ENCODE measurements around the gene ABCB11.

The ABCB11 gene

DNA sequence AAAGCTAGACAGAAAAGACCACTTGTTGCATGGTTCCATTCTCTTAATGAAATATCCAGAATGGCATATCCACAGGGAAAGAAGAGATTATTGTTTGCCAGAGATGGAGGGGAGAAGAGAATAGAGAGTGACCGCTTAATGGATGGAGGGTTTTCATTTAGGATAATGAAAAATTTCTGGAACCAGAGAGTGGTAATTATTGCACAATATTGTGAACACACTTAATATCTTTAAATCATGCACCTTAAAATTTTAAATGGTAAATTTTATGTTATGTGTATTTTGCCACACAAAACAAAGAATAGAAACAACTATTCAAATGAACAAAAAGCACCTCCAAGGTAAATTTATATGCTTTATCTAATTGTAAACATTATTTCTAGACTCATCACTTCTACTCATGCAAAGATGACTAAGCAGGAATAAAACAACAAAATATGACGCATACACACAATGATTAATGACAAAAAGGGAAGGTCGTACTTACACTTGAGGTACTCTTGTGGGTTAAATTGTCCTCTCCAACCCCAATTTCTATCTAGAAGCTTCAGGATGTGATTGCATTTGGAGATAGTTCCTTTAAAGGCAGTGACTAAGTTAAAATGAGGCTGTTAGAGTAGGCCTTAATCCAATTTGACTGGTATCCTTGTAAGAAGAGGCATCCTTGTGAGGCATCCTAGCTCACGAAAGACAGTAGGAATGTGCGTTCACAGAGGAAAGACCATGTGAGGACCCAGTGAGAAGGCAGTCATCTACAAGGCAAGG lies 19.5 kb upstream of the ABCB11 start:
- DNase-seq (ENCODE audit: extremely low read depth, low read depth): no peak
- no peak overlapping the region for H3K4me3 ChIP-seq (replicated peaks; ENCODE audit: low read depth, low read length)
- TF ChIP-seq, protein P1, sequence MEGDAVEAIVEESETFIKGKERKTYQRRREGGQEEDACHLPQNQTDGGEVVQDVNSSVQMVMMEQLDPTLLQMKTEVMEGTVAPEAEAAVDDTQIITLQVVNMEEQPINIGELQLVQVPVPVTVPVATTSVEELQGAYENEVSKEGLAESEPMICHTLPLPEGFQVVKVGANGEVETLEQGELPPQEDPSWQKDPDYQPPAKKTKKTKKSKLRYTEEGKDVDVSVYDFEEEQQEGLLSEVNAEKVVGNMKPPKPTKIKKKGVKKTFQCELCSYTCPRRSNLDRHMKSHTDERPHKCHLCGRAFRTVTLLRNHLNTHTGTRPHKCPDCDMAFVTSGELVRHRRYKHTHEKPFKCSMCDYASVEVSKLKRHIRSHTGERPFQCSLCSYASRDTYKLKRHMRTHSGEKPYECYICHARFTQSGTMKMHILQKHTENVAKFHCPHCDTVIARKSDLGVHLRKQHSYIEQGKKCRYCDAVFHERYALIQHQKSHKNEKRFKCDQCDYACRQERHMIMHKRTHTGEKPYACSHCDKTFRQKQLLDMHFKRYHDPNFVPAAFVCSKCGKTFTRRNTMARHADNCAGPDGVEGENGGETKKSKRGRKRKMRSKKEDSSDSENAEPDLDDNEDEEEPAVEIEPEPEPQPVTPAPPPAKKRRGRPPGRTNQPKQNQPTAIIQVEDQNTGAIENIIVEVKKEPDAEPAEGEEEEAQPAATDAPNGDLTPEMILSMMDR (IDR thresholded peaks at IDR 0.05; ENCODE audit: low read depth, low read length, missing control alignments): no peak

DNA sequence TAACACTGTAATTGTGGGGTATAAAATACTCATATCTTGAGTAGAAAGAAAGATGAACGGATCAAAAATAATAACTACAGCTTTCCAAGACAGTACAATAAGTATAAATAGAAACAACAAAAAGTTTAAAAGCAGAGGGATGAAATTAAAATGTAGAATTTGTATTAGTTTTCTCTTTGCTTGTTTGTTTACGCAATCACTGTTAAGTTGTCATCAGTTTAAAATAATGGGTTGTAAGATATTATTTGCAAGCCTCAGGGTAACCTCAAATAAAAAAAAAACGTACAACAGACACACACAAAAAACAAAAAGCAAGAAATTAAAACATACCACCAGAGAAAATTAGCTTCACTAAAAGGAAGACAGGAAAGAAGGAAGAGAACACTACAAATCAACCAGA lies 18.0 kb upstream of the ABCB11 start:
- H3K4me3 ChIP-seq (replicated peaks; ENCODE audit: low read depth, low read length): no peak overlapping the region
- TF ChIP-seq, protein P1 (IDR thresholded peaks at IDR 0.05; ENCODE audit: low read depth, low read length, missing control alignments): no peak
- no peak for DNase-seq (ENCODE audit: extremely low read depth, low read depth)

DNA sequence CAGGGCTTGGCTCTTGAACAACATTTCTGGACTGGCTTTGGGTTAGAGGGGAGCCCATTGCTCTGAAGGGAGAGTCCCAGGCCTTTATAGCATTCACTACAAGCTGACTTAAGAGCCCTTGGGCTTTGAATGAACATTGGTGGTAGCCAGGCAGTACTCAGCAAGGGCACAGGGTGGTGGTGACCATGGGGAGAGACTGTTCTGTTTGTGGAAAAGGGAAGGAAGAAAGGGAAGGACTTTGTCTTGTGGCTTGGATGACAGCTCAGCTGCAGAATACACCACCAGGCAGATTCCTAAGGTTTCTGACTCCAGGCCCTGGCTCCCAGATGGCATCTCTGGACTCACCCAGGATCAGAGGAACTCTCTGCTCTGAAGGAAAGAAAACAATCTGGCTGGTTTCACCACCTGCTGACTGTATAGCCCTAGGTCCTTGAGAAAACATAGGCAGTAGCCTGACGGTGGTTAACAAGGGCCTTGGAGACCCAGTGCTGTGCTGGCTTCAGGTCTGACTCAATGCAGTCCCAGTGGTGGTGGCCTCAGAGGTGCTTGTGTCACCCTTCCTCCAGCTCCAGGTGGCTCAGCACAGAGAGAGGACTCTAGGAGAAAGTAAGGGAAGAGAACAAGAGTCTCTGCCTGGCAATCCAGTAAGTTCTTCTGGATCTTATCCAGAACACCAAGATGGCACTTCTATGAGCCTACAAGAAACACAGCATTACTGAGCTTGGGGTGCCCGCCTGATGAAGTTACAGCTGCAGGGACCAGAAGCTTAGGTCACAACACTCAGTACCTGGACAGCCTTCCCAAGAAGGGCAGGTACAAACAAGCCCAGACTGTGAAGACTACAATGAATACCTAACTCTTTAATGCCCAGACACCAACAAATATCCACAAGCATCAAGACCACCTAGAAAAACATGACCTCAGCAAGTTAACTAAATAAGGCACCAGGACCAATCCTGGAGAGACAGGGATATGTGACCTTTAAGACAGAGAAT lies 16.4 kb upstream of the ABCB11 start:
- no peak for DNase-seq (ENCODE audit: extremely low read depth, low read depth)
- H3K4me3 ChIP-seq (replicated peaks; ENCODE audit: low read depth, low read length): no peak overlapping the region
- TF ChIP-seq, protein P1 (IDR thresholded peaks at IDR 0.05; ENCODE audit: low read depth, low read length, missing control alignments): no peak

DNA sequence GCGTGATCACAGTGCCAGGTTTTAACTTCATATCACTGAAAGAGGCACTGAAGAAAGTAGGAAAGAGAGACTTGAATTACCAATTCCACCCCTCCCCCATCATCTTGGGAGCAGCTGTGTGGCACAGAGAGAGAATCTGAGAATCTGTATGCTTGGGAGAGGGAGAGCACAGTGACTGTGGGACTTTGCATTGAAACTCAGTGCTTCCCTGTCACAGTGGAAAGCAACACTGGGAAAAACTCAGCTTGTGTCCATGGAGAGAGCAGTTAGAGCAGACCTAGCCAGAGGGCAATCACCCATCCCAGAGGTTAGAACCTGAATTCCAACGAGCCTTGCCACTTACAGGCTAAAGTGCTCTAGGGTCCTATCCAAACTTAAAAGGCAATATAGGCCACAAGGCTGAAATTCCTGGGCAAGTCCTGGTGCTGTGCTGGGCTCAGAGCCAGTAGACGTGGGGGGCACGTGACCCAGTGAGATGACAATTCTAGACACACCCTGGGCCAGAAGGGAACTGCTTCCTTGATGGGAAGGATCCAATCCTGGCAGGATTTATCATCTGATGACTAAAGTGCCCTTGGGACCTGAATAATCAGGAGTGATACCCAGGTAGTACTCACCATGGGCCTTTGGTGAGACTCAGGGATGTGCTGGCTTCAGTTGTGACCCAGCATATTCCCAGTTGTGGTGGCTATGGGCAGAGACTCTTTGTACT lies 15.5 kb upstream of the ABCB11 start:
- TF ChIP-seq, protein P1 (IDR thresholded peaks at IDR 0.05; ENCODE audit: low read depth, low read length, missing control alignments): no peak
- DNase-seq (ENCODE audit: extremely low read depth, low read depth): no peak
- no peak overlapping the region for H3K4me3 ChIP-seq (replicated peaks; ENCODE audit: low read depth, low read length)

DNA sequence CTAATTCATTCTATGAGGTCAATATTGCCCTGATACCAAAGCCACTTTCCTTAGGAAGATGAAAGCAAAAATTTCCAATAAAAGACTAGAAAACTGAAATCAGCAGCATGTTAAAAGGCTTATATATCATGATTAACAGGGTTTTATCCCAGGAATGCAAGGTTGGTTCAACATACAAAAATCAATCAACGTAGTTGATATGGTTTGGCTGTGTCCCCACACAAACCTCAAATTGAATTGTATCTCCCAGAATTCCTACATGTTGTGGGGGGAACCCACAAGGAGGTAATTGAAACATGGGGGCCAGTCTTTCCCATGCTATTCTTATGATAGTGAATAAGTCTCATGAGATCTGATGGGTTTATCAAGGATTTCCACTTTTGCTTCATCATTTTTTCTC lies 11.7 kb upstream of the ABCB11 start:
- DNase-seq (ENCODE audit: extremely low read depth, low read depth): no peak
- no peak overlapping the region for H3K4me3 ChIP-seq (replicated peaks; ENCODE audit: low read depth, low read length)
- TF ChIP-seq, protein P1 (IDR thresholded peaks at IDR 0.05; ENCODE audit: low read depth, low read length, missing control alignments): no peak

DNA sequence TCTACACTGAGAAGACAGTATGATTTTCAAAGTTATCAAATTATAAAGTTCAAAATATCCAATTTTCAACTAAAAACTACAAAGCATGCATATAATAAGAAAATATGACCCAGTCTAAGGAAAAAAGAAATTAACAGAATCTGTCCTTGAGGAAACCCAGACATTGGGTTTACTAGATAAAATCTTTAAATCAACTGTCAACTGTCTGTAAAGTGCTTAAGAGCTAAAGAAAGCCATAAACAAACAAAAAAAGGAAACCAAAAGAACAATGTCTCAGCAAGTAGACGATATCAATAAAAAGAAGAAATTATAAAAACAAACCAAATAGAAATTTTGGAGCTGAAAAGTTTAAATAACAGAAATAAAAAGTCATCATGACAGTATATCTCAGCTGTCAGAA lies 10.5 kb upstream of the ABCB11 start:
- no peak overlapping the region for H3K4me3 ChIP-seq (replicated peaks; ENCODE audit: low read depth, low read length)
- no peak for DNase-seq (ENCODE audit: extremely low read depth, low read depth)
- TF ChIP-seq, protein P1 (IDR thresholded peaks at IDR 0.05; ENCODE audit: low read depth, low read length, missing control alignments): no peak

Data from HFF-Myc (cell line).